ENCODE measurements around the gene CYTH1. TPM values are rescaled to one million over a fixed set of nuclear protein-coding genes. Genes with fewer than 3 reads are reported as not detected.

CYTH1 gene
- total and polyA plus RNA-seq, 2 donors (not counting 1 experiment from before 2014, with no cell fraction given), result 255 to 353 TPM

- no peaks in the 10 kb centered on the region for H3K9me3 Mint-ChIP-seq (ENCODE audit: insufficient read depth)
- Histone ChIP-seq H3K9ac (ENCODE audit: low read length) (no peak overlapping the region), H2AFZ (ENCODE audit: insufficient read depth, low read depth, low read length, poor library complexity, severe bottlenecking) (no peak overlapping the region), H3K36me3 (replicated peaks in 1 of 2; ENCODE audit: control extremely low read depth in 1 of 2, control insufficient read depth in 1 of 2, extremely low read depth in 1 of 2, insufficient read depth in 2 of 2, low read length in 1 of 2) (no peaks in the 10 kb centered on the region), H3K4me1 (ENCODE audit: control insufficient read depth in 2 of 2, insufficient read depth in 2 of 2, low read length in 2 of 2) (peaks cover 3 to 4% of the 10 kb centered on the region in 2 donors), H3K9me3 (ENCODE audit: control extremely low read depth in 1 of 3, control insufficient read depth in 2 of 3, insufficient read depth in 1 of 3, low read length in 2 of 3) (peaks cover 0 to 18% (median 9%) of the 10 kb centered on the region in 3 donors), H3K27me3 (replicated peaks in 1 of 4; ENCODE audit: control extremely low read depth in 1 of 4, control insufficient read depth in 3 of 4, insufficient read depth in 4 of 4, low read length in 3 of 4) (no peaks in the 10 kb centered on the region), H3K79me2 (ENCODE audit: control insufficient read depth, insufficient read depth, low read length) (no peaks in the 10 kb centered on the region), H4K20me1 (ENCODE audit: control insufficient read depth, insufficient read depth, low read length, poor library complexity, severe bottlenecking) (no peaks in the 10 kb centered on the region), H3K27ac (ENCODE audit: low read length in 2 of 2) (no peak overlapping the region), H3K4me3 (ENCODE audit: control extremely low read depth in 1 of 5, extremely low read depth in 1 of 5, insufficient read depth in 1 of 5, low read depth in 2 of 5, low read length in 4 of 5) (no peak overlapping the region), H3K4me2 (replicated peaks; ENCODE audit: low read depth, low read length, poor library complexity, severe bottlenecking) (no peak overlapping the region)
- peaks cover 2% of the 10 kb centered on the region for H3K4me1 Mint-ChIP-seq
- DNase-seq (no peak), ATAC-seq (ENCODE audit: low read depth) (no peak)
- no peak overlapping the region for H3K27ac Mint-ChIP-seq
- TF ChIP-seq EZH2 (IDR thresholded peaks at IDR 0.05; ENCODE audit: borderline replicate concordance, insufficient read depth, low read depth, low read length, poor library complexity, severe bottlenecking) (no peak), CTCF (IDR thresholded peaks at IDR 0.05) (no peak)
- H3K27me3 Mint-ChIP-seq, result no peaks in the 10 kb centered on the region
- ChIA-PET CTCF (no interaction called here), POLR2A (no interaction called here)
- no CpG with 5 or more reads among the region's 1 CpG for WGBS (ENCODE audit: insufficient coverage)
- no peak overlapping the region for H3K4me3 Mint-ChIP-seq
- intact Hi-C loops (cut with micrococcal nuclease), result no loop called here
Measured at GRCh38 chr17:78651554-78651953, 130.5 kb downstream of the CYTH1 start.

GRCh38 chr17:78650093-78650715, 131.9 kb downstream of the CYTH1 start:
- WGBS (ENCODE audit: insufficient coverage), result 97% methylated on average over 3 of the region's 11 CpGs
- peaks cover 11% of the 10 kb centered on the region for H3K4me1 Mint-ChIP-seq
- POLR2A ChIA-PET, result no interaction called here
- H3K4me1 ChIP-seq (ENCODE audit: control insufficient read depth in 2 of 2, insufficient read depth in 2 of 2, low read length in 2 of 2), result peaks cover 10 to 18% of the 10 kb centered on the region in 2 donors
- no peak overlapping the region for H2AFZ ChIP-seq (ENCODE audit: insufficient read depth, low read depth, low read length, poor library complexity, severe bottlenecking)
- no peaks in the 10 kb centered on the region for H4K20me1 ChIP-seq (ENCODE audit: control insufficient read depth, insufficient read depth, low read length, poor library complexity, severe bottlenecking)
- H3K27me3 ChIP-seq (replicated peaks in 1 of 4; ENCODE audit: control extremely low read depth in 1 of 4, control insufficient read depth in 3 of 4, insufficient read depth in 4 of 4, low read length in 3 of 4), result no peaks in the 10 kb centered on the region
- H3K27ac ChIP-seq (ENCODE audit: low read length in 2 of 2), result no peak overlapping the region
- TF ChIP-seq CTCF (IDR thresholded peaks at IDR 0.05), result no peak
- no peak for TF ChIP-seq EZH2 (IDR thresholded peaks at IDR 0.05; ENCODE audit: borderline replicate concordance, insufficient read depth, low read depth, low read length, poor library complexity, severe bottlenecking)
- no peaks in the 10 kb centered on the region for H3K27me3 Mint-ChIP-seq
- H3K9me3 Mint-ChIP-seq (ENCODE audit: insufficient read depth), result no peaks in the 10 kb centered on the region
- ATAC-seq (ENCODE audit: low read depth) (no peak), DNase-seq (no peak)
- no peak overlapping the region for H3K27ac Mint-ChIP-seq
- intact Hi-C loops (cut with micrococcal nuclease), result no loop called here
- H3K36me3 ChIP-seq (replicated peaks in 1 of 2; ENCODE audit: control extremely low read depth in 1 of 2, control insufficient read depth in 1 of 2, extremely low read depth in 1 of 2, insufficient read depth in 2 of 2, low read length in 1 of 2), result no peaks in the 10 kb centered on the region
- H3K9ac ChIP-seq (ENCODE audit: low read length), result no peak overlapping the region
- no peak overlapping the region for H3K4me3 Mint-ChIP-seq
- H3K4me3 ChIP-seq (ENCODE audit: control extremely low read depth in 1 of 5, extremely low read depth in 1 of 5, insufficient read depth in 1 of 5, low read depth in 2 of 5, low read length in 4 of 5), result no peak overlapping the region
- peaks cover 0 to 18% (median 9%) of the 10 kb centered on the region in 3 donors for H3K9me3 ChIP-seq (ENCODE audit: control extremely low read depth in 1 of 3, control insufficient read depth in 2 of 3, insufficient read depth in 1 of 3, low read length in 2 of 3)
- CTCF ChIA-PET, result no interaction called here
- no peaks in the 10 kb centered on the region for H3K79me2 ChIP-seq (ENCODE audit: control insufficient read depth, insufficient read depth, low read length)
- H3K4me2 ChIP-seq (replicated peaks; ENCODE audit: low read depth, low read length, poor library complexity, severe bottlenecking), result no peak overlapping the region

Data from B cell (primary cell).